RWPE1 (cell line): ENCODE results near the gene SNAPC4.

ENCODE experiments used
- CTCF ChIA-PET: fragments of 350-600 bp; sonication (Branson Sonifier 250); formaldehyde crosslinking; extraction: SDS; loops from one replicate; lab custom pipeline; 2021; lab: Yijun Ruan, JAX
- POLR2A ChIA-PET: fragments of 400-600 bp; formaldehyde crosslinking; extraction: SDS; loops from one replicate; lab custom pipeline; 2020; ENCODE audit warnings: antibody characterized with exemption; ENCODE audit not compliant: low non-redundant PET; lab: Yijun Ruan, JAX
- DNase-seq: peaks from one replicate; pipeline ENCODE4 v3.0.0; 2012; ENCODE audit warnings: low spot score
- H3K27ac ChIP-seq: fragments of 450-650 bp; 2 replicates; pipeline ENCODE4 v1.5.1; 2017
- TF ChIP-seq, protein P1 (sequence below): fragments of 450-650 bp; conservative IDR thresholded peaks from 2 replicates; pipeline ENCODE4 v1.5.1; 2017; ENCODE audit warnings: low read depth, mild to moderate bottlenecking

The SNAPC4 gene

DNA sequence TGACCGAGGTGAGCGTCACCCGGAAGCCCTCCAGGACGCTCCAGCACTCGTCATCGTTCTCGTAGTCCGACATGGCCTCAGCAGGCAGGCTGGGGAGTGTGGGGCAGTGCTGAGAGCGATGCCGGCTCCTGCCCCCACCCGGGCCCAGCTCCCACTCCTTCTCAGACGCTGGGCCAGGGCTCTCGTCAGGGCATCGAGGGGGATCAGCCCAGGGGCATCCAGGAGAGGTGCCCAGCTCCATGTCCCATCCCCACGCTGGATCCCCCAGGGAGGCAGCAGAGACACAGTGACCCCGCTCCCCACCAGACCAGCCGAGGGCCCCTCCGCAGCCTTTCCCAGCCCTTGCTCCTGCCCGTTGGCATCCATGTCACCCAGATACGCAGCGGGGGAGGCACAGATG is 28.0 kb downstream of the SNAPC4 start:
- CTCF ChIA-PET, result interaction anchor here (1.3 to 2.0 kb wide), 2 partner anchors 8 to 9 kb away, joined by 3 to 13 read pairs; partner anchors contain the start of gene DNLZ
- TF ChIP-seq, protein P1, sequence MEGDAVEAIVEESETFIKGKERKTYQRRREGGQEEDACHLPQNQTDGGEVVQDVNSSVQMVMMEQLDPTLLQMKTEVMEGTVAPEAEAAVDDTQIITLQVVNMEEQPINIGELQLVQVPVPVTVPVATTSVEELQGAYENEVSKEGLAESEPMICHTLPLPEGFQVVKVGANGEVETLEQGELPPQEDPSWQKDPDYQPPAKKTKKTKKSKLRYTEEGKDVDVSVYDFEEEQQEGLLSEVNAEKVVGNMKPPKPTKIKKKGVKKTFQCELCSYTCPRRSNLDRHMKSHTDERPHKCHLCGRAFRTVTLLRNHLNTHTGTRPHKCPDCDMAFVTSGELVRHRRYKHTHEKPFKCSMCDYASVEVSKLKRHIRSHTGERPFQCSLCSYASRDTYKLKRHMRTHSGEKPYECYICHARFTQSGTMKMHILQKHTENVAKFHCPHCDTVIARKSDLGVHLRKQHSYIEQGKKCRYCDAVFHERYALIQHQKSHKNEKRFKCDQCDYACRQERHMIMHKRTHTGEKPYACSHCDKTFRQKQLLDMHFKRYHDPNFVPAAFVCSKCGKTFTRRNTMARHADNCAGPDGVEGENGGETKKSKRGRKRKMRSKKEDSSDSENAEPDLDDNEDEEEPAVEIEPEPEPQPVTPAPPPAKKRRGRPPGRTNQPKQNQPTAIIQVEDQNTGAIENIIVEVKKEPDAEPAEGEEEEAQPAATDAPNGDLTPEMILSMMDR, result no peak
- POLR2A ChIA-PET, result interaction anchor here (1.2 kb wide), 1 partner anchor 8 kb away, joined by 5 read pairs; the partner anchor contains the start of gene DNLZ
- no peak for DNase-seq
- H3K27ac ChIP-seq, result peak overlapping the region; percentile 35; the same call in 1 of the 2 replicates

GRCh38 chr9:136371533-136371880 is 28.5 kb downstream of the SNAPC4 start:
- CTCF ChIA-PET, result interaction anchor here (1.3 to 2.0 kb wide), 2 partner anchors 8 to 10 kb away, joined by 3 to 13 read pairs; partner anchors contain the start of gene DNLZ
- POLR2A ChIA-PET, result no interaction called here
- TF ChIP-seq, protein P1, result no peak
- no peak for DNase-seq
- no peak overlapping the region for H3K27ac ChIP-seq

DNA sequence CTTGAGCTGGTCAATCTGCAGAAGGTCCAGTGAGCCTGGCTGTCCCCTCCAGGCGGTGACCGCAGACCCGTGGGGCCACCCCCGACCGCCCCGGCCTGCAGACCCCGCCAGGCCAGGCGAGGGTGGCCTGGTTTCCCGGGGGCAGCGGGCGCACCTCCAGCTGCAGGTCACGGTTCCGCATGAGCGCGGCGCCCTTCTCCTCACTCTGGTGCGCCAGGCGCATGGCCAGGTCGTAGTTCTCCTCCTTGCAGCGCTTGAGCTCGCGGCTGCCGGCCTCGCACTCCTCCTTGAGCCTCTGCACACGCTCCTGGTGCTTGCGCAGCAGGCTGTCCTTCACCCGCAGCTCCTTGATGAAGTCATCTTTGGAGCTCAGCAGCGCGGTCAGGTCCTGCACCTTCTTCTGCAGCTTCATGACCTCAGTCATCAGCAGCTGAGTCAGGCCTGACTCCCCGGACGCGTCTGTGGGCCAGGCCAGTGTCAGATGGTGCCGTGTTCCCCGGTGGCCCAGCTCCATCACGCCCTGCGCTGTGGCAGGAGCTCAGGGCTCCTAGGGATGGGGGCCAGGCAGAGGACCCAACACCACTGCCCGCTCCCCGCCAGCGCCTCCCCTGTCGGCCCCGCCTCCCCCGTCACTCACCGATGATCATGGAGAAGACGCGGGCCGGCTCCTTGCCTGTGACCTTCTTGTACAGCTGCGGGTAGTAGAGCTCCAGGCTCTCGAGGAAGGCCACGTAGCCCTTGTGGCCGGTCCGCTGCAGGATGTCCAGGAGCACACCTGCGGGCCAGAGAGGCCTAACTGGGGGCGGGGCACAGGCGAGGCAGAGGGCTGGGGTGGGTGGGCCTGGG is 29.1 kb downstream of the SNAPC4 start:
- POLR2A ChIA-PET, result no interaction called here
- CTCF ChIA-PET, result no interaction called here
- no peak for DNase-seq
- TF ChIP-seq, protein P1, result no peak
- no peak overlapping the region for H3K27ac ChIP-seq

DNA sequence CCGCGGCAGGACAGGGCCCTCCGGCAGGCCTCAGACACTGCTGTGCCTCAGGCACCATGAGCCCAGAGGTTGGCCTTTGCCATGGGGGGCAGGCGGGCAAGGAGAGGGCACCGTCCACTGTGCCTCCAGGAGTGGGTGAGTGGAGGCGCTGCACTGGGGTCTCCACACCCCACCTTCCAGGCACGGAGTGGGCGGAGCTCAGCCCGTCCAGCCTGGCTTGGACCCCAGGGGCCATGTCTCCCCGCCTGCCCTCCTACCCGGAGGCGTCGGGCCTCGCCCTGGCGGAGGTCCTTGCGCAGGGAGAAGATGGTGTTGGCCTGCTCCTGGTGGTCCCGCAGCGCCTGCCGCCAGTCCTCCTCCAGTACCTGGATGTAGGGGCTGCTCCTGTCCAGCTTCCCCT is 29.9 kb downstream of the SNAPC4 start:
- POLR2A ChIA-PET, result no interaction called here
- CTCF ChIA-PET, result no interaction called here
- TF ChIP-seq, protein P1, result no peak
- no peak overlapping the region for H3K27ac ChIP-seq
- DNase-seq, result no peak

DNA sequence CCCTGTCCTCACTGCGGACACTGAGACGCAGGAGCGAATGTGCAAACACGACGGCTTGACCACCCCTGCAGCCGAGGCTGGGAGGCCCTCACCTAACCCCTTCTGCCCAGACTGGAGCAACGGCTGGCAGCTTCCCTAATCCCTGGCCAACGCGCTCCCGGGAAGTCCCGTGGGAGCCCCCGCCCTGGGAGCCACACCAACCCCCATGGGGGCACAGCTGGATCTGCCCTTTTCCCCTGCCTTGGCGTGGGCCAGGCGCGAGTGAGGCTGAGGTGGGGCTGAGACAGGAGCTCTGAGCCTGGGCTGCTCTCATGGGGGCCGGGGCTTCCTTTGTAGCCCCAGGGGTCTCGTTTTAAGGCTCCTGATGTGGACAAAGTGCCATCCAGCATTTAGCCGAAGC is 31.8 kb downstream of the SNAPC4 start:
- no peak for DNase-seq
- ChIA-PET POLR2A (no interaction called here), CTCF (interaction anchor here (0.7 kb wide), 1 partner anchor 1932 kb away, joined by 3 read pairs; no protein-coding TSS in a partner anchor)
- no peak overlapping the region for H3K27ac ChIP-seq
- TF ChIP-seq, protein P1, result no peak

DNA sequence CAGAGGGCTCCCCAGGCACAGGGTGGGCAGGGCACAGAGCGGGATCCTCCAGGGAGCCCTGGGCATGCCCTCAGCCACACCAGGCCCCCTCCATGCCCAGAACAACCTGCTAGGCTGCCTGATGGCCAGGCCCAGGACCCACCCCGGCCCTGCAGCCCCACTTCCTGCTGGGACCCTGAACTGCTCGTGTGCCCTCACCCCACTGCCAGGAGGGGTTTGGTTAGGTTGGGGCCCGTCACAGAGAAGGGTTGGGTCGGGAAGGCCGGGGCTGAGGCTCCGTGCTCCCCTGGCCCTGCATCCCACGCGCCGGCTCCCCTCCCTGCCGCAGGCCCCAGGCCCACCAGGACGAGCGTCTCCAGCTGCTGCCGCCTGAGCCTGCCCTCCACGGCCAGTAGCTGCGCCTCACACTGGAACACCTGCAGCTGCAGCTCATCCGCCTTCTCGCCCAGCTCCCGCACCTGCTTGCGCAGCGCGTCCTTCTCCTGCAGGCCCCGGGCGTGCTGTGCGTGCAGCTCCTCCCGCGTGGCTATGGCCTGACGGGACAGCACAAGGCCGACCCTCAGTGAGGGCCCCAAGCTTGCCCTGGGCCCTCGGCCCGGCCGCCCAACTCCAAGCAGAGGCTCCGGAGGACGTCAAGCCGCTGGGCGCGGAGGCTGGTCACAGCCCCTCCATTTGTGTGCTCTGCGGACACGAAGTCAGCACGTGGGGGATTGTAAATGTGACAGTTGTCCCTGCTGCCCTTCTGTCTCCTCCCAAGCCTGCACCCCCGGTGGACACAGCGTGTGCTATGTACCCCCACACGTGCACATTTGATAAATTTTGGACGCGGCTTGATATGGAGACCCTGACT is 32.4 kb downstream of the SNAPC4 start:
- POLR2A ChIA-PET, result no interaction called here
- DNase-seq, result no peak
- no peak overlapping the region for H3K27ac ChIP-seq
- TF ChIP-seq, protein P1, result no peak
- CTCF ChIA-PET, result interaction anchor here (0.5 to 2.1 kb wide), 6 partner anchors 21 to 1998 kb away, joined by 3 to 12 read pairs (median 4); no protein-coding TSS in a partner anchor
